ENCODE results near the gene C12orf57. TPM values are rescaled to one million over a fixed set of nuclear protein-coding genes. Genes with fewer than 3 reads are reported as not detected.
A peak's percentile ranks its signal among the peaks of the same experiment; 100 is the strongest.

The C12orf57 gene
- polyA plus RNA-seq, 1 donor, result 118 TPM

GRCh38 chr12:6963016-6963731 is 19.4 kb downstream of the C12orf57 start:
- DNase-seq, result no peak

GRCh38 chr12:6963791-6964413 is 20.1 kb downstream of the C12orf57 start:
- DNase-seq, result no peak

GRCh38 chr12:6964605-6965025 is 20.8 kb downstream of the C12orf57 start:
- DNase-seq, result no peak

DNA sequence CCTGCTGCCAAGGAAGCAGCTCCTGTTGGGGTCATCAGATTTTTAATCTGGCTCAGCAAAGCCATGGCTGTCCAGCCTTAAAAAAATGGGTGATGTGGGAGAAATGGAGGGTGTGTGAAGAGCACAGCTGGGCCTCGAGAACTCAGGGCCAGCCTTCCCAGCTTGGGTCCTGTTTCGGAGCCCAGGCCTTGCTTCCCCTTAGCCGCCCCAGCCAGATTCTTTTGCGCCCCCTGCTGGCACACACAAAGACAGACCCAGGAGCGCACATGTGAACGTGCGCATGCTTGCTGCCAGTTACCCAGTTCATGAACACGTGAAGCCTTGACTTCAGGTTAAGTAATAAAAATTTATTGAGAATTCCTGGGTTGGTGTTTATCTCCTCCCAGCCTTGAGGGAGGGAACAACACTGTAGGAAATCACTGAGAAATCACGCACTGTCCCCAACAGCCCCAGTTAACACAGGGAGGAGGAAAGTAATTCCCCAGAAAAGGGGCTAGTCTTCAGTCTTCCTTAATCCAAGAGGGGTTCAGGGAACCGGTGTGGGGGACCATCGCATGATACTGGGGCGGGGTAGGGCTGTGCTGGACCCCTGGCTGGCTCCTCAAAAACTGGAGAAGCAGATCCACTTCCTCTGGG is 21.3 kb downstream of the C12orf57 start:
- DNase-seq, result peak; percentile 85

- DNase-seq, result no peak
These were observed 21.9 kb downstream of the C12orf57 start for GRCh38 chr12:6965714-6966113.

- DNase-seq, result no peak
These were observed 22.5 kb downstream of the C12orf57 start for GRCh38 chr12:6966351-6966750.

DNA sequence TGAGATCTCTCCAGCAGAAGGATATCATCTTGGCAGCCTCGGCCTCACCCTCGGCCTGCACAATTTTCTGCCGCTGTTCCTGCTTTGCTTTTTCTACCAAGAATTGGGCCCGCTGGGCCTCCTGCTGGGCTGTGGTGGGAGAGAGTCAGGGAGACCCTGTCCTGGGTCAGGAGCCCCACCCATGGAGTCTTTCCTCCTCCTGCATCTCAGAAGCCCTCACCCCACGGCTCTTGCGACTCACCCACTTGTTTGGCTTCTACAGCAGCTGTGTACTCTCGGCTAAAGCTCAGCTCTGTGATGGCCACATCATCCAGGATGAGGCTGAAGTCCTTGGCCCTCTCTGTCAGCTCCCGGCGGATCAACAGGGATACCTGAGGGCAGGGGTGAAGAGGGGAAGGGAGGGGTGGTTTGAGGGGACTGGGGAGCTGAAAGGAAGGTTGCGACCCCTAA is 23.9 kb downstream of the C12orf57 start:
- no peak for DNase-seq

GRCh38 chr12:6968426-6968825 is 24.6 kb downstream of the C12orf57 start:
- DNase-seq, result no peak

DNA sequence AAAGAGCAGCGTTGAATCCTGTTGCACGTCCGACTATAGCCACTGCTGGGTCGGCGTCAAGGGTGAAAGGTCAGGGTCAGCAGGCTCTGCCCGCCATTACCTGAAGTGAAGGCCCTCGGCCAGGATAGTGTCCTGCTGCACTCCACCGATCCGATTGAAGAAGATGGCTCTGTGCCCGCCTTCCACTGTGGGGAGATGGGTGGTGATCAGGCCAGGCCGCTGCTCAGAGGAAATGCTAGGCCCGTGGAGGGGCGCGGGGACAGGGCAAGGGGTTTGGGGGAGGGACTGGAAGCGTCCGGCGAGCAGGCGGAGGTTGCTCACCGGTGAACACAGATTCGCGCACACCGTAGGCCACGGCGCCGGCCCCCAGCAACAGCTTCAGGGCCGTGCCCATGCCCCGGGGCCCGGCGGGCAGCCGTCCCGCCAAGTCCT is 26.3 kb downstream of the C12orf57 start:
- DNase-seq, result no peak

DNA sequence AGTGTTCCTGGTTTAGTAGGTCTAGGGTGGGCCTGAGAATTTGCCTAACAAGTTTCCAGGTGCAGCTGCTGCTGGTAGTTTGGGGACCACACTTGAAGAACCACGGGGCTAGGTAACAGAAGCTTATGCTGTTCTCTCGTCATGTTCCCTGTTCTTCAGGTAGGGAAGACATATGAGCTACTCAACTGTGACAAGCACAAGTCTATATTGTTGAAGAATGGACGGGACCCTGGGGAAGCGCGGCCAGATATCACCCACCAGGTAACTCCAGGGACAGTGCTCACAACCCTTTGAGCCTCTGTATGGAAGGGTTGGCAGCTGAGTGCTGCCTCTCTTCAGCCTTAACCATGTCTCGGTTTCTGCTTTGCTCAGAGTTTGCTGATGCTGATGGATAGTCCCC is 30.4 kb downstream of the C12orf57 start:
- DNase-seq, result no peak

- no peak for DNase-seq
These were observed 31.6 kb downstream of the C12orf57 start for GRCh38 chr12:6975297-6976032.

DNA sequence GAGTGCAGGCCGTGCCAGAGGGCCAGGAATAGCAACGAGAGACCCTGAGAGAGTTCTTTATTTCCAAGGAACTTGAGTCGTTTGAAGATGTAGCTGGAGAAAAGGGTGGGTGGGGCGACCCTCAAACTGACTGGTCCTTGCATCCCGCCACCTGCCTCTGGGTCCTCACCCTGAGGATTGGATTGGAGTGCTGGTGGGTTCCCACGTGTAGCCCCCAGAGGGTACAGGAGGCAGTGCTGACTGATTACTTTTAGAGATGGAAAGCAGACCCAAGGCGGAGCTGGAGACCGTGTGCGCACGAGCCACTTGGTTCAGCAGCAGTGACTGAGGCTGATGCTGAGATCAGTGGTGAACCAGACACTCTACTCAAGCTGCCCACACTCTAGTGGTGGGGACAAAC is 33.8 kb downstream of the C12orf57 start:
- no peak for DNase-seq

- no peak for DNase-seq
These were observed 34.4 kb downstream of the C12orf57 start for GRCh38 chr12:6978188-6978587.

- no peak for DNase-seq
These were observed 34.8 kb downstream of the C12orf57 start for GRCh38 chr12:6978611-6979011.

DNA sequence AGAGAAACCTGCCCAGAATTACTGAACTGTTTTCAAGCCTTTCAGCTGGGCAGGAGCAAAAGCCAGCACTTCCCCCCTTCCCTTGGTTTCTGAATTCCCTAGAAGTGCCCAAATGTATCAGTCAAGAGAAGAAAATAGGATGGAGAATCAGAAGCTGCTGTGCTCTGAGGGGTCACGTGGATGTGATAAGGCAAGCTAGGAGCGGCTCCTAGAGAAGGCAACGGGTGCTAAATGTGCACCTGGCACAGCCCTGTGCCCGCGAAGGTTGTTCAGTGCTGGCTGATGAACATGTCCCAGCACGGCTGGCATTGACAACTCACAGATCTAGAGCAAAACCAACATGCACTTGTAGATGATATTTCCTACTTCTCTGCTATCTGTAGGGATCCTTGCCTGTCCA is 35.2 kb downstream of the C12orf57 start:
- no peak for DNase-seq

DNA sequence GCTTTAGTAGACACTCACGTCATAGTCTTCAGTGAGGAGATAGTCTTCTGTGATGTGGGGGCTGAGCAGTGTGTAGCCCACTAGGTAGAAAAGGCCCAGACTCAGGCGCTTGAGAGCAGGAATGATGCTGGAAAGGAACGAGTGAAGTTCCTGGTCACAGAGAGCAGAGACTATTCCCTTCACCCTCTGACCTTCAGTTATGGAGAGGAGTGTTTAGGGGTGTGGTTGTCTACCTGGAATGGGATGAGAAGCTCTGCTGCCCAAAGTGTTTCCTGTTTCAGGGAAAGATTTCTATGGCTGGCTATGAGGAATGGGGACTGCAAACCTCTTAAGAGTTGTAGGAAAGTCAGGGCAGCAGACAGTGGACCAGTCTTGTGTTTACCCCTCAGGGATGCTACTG is 35.6 kb downstream of the C12orf57 start:
- DNase-seq, result no peak

- no peak for DNase-seq
These were observed 36.3 kb downstream of the C12orf57 start for GRCh38 chr12:6980075-6980474.

DNA sequence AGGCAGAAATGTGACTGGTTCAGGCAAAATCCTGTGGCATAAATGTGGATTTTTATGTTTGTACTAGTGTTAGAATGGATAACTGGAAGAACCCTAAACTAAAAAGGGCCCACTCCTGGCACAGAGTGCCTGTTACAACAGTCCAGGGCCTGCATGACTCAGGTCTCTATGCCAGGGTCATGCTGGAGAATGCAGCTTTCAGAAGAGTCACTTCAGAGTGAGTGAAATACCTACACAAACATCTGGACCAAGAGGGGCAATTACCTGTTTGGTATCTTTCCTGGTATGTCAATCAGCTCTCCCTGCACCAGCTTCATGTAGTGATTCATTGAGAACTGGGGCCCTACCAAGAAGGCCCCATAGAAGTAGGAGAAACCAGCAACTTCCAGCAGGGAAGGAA is 36.9 kb downstream of the C12orf57 start:
- DNase-seq, result no peak

DNA sequence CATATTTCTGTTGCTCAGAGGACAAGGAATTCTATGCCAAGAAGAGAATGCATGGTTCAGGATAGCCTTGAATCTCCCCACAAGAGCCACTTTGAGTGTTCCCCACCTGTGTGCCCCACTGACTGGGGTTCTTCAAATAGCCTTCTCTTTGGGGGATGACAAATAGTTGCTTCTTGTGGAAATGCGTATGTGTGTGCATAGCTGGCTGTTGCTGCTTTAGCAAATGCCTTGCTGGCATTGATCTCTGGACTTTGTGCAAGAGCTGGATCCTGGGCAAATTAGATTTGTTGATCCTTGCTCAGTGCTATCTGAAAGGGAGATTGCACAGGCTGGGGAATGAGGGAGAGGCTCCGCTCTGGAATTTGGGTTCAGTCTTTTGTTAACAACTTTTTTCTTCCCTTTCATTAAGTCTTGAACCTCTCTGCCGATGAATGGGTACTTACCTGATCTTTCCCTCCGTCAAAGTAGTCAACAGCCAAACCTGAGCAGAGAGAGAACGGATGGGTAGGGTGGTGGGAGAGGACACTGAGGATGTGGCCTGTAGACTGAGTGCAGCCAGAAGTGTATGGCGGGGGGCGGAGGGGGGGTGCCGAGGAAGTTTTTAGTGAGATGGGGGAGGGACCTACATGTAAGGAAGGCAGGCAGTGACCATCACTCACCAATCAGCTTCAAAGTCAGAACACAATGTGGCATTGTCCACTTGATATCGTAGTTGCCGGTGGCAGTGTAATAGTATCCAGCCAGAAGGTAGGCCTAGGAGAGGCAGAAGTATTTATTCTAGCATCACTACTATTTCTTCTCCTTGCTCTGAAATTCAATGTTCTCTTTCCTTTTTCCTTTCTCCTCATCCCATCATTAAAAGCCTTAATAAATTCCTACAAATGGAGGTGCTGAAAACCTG is 37.6 kb downstream of the C12orf57 start:
- no peak for DNase-seq

GRCh38 chr12:6982532-6982931 is 38.7 kb downstream of the C12orf57 start:
- DNase-seq, result no peak

DNA sequence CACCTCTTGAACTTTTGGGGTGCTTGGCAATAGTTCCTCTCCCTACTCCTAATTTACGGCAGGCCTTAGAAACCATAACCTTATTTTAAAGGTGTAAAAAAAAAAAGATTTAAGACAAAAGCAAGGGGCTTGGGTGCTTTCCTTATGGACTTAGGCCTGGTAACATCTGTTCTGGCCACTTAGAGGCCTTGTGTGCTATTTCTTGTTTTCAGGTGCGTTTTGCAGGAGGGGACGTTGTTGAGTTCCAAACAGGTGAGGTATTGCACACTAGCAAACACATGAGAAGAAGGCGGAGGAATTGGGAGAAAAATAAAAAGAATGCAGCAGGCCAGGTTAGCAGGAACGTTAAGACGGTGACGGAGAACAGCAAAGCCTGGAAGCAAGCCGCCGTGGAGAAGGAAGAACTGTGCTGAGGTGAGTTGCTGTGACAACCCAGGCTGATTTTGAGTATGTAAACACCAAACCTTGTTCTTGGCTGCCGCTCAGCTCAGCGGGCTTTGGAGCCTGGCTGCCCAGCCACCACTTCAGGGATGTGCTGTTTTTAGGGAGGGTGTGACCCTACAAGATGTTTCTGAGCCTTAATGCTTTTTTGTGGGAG is 44.2 kb downstream of the C12orf57 start:
- DNase-seq, result no peak
